Measurements from ENCODE around the gene CNIH3. TPM values are rescaled to one million over a fixed set of nuclear protein-coding genes. Genes with fewer than 3 reads are reported as not detected.

The CNIH3 gene
- total RNA-seq (2012; rRNA removed), result 2.0 and 3.1 TPM in 2 replicates
- 2.9 and 3.1 TPM in 2 replicates for polyA plus RNA-seq (2012; rRNA removed)
- 2.1 and 2.2 TPM in 2 replicates for polyA plus RNA-seq (2012; cell fraction: cytosol; rRNA removed)
- 1.9 and 4.7 TPM in 2 replicates for polyA plus RNA-seq (2012; cell fraction: nucleus; rRNA removed; ENCODE audit: low replicate concordance)
- percentile 33 among the genes with signal in this experiment for Bru-seq, nascent RNA
- percentile 33 among the genes with signal in this experiment for BruChase-seq, experiment 1, labeled RNA remaining after a 6-hour chase
- BruChase-seq, experiment 2, labeled RNA remaining after a 2-hour chase, result percentile 33 among the genes with signal in this experiment
- long read RNA-seq, partial matches to known transcripts, result 0 of 6 reads
- long read RNA-seq, other reads (novel, unspliced or antisense), result 4 of 6 reads

DNA sequence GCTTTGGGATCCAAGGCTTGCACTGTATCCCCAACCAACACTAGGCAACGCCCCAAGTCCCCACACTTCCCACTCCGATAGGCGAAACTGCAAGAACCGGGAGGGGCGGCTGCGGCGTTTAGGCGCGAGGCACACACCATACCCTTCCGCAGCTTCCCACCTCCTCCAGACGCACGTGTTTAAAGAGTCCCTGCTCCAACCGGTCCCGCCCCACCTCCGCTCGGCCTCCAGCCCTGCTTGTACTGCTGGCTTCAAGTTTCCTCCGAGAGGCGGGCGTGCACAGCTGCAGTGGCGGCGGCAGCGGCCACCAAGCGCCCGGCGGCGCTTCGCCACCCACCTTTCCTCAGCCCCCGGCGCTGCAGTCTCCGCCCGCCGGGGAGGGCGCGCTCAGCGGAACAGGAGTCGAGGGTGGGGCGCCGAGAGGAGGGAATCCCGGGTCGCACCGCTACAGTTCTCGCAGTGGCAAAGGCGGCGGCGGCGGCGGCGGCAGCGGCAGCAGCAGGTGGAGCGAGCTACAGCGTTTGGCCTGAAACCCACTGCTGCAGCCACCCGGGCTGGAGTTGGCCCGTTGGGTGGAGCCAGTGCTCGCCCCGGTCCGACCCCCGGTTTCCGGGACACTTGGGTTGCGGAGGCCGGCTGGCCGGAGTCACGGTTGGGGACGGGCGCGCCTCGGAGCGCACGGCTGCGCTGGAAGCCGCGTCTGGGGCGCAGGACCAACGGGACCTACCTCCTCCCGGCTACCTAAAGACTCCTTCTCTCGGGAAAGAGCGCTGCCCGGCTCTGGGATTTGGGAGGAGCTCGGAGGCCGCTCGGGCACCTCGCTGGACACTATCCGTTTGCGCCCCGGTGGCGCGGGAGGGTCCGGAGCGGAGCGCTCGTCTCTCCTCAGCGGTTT lies at the start of gene CNIH3:
Gene CNIH3, plus strand, starts transcription at position 457 of the 895 bp plus-strand sequence. CDS start 858 bp downstream, outside the sequence.
- Histone ChIP-seq H4K5ac (ENCODE audit: low read depth, low read length) (no peak within 1 kb of the TSS), H3K9me3 (ENCODE audit: control insufficient read depth, insufficient read depth, low read length) (no peaks in the 10 kb centered on the region), H2AK9ac (replicated peaks; ENCODE audit: low read depth, low read length, poor library complexity) (peak within 1 kb of the TSS; percentile 75), H2AFZ (replicated peaks; ENCODE audit: low read length, poor library complexity) (peak within 1 kb of the TSS; percentile 89), H3K14ac (replicated peaks; ENCODE audit: low read depth, low read length) (peak within 1 kb of the TSS; percentile 10; the same call in 1 of the 2 replicates), H3K4ac (ENCODE audit: low read depth, low read length) (peak within 1 kb of the TSS; percentile 5), H3K27me3 (ENCODE audit: control insufficient read depth, insufficient read depth, low read length) (peaks cover 34% of the 10 kb centered on the region), H3K79me1 (ENCODE audit: low read depth in 1 of 2, low read length in 2 of 2) (peaks cover 0 to 18% of the 10 kb centered on the region in 2 experiments; a peak in 1 of 4 replicates), H3K4me2 (ENCODE audit: low read depth, low read length) (peak within 1 kb of the TSS; percentile 81), H3K4me1 (ENCODE audit: control insufficient read depth, insufficient read depth, low read length) (peaks cover 3% of the 10 kb centered on the region; the same call in 1 of the 2 replicates), H2BK120ac (ENCODE audit: low read depth, low read length) (0 out of 2 replicates have a peak within 1 kb of the TSS, but pooled peaks have one; percentile 0), H3K18ac (ENCODE audit: low read depth, low read length) (no peak within 1 kb of the TSS), H2AK5ac (ENCODE audit: low read depth, low read length) (peak within 1 kb of the TSS; percentile 22; the same call in 1 of the 2 replicates), H3K56ac (ENCODE audit: extremely low read depth, insufficient read depth, low read length) (no peak within 1 kb of the TSS), H3K36me3 (ENCODE audit: control insufficient read depth, insufficient read depth, low read length) (no peaks in the 10 kb centered on the region), H4K20me1 (ENCODE audit: insufficient read depth, low read length) (no peaks in the 10 kb centered on the region), H2BK20ac (ENCODE audit: low read depth, low read length) (no peak within 1 kb of the TSS), H3K9ac (ENCODE audit: low read depth, low read length) (no peak within 1 kb of the TSS), H4K91ac (ENCODE audit: insufficient read depth, low read depth, low read length) (no peak within 1 kb of the TSS), H3K4me3 (ENCODE audit: insufficient read depth, low read depth, low read length) (peak within 1 kb of the TSS; percentile 51), H3K9me1 (ENCODE audit: insufficient read depth, low read length) (peaks cover 2% of the 10 kb centered on the region; the same call in 1 of the 2 replicates), H3K23ac (ENCODE audit: low read depth, low read length) (peak within 1 kb of the TSS; percentile 68), H3K27ac (ENCODE audit: insufficient read depth, low read length) (no peak within 1 kb of the TSS), H2BK15ac (ENCODE audit: low read depth, low read length) (no peak within 1 kb of the TSS; the same call in 2 of the 3 replicates), H4K8ac (ENCODE audit: low read depth in 2 of 2, low read length in 2 of 2) (peak within 1 kb of the TSS in 1 of 2 experiments; percentile 27; a peak in 1 of 4 replicates), H2BK5ac (ENCODE audit: low read depth, low read length, poor library complexity, severe bottlenecking) (no peak within 1 kb of the TSS)
- ChIA-PET CTCF (no interaction called here), POLR2A (ENCODE audit: unreplicated experiment) (no interaction called here)
- ATAC-seq (ENCODE audit: low read depth), result peak; percentile 78
- dilution Hi-C loops (cut with HindIII; ENCODE audit: low sequenced_read_pairs, unreplicated experiment) (no loop called here), intact Hi-C loops (cut with micrococcal nuclease) (no loop called here), in situ Hi-C loops (cut with MboI; ENCODE audit: low sequenced_read_pairs) (no loop called here)
- TF ChIP-seq RCOR1 (IDR thresholded peaks at IDR 0.05; ENCODE audit: insufficient replicate concordance, low read length) (no peak), CEBPB (IDR thresholded peaks at IDR 0.05; ENCODE audit: low read depth, low read length) (no peak), MXI1 (IDR thresholded peaks at IDR 0.05; ENCODE audit: borderline replicate concordance, low read depth, low read length) (0 out of 2 replicates have a peak, but pooled peaks have one; percentile 34), USF2 (IDR thresholded peaks at IDR 0.05; ENCODE audit: low read depth, low read length) (no peak), BHLHE40 (IDR thresholded peaks at IDR 0.05; ENCODE audit: low read depth, low read length) (no peak)
- BruUV-seq (replicated peaks), result no TSS peak
- WGBS, 2 experiments (ENCODE audit: extremely low coverage in 2 of 2, insufficient read length in 1 of 2), result 1% methylated on average over 25 of the region's 91 CpGs; no CpG with 5 or more reads in 1 of the 2 experiments
- peak; percentile 55 for DNase-seq

Data from IMR-90 (cell line).